ENCODE data around the gene SYT7. TPM values are rescaled to one million over a fixed set of nuclear protein-coding genes. Genes with fewer than 3 reads are reported as not detected.
A peak's percentile ranks its signal among the peaks of the same experiment; 100 is the strongest.

The SYT7 gene
- total and polyA plus RNA-seq, 3 donors from 2014 or later: 5.9 to 9.0 (median 8.7) TPM

- intact Hi-C loops (cut with DNase I; ENCODE audit: low total_unique reads): no loop called here
Observed at GRCh38 chr11:61598374-61598773, 17.5 kb upstream of the SYT7 start.

GRCh38 chr11:61596990-61597389 is 16.1 kb upstream of the SYT7 start:
- DNase-seq: no peak
- no peaks in the 10 kb centered on the region for H3K27me3 ChIP-seq
- H3K4me1 ChIP-seq: peaks cover 29% of the 10 kb centered on the region
- H3K4me3 ChIP-seq: no peak overlapping the region
- no peaks in the 10 kb centered on the region for H3K9me3 ChIP-seq
- H3K36me3 ChIP-seq (ENCODE audit: low read depth, missing control alignments): no peaks in the 10 kb centered on the region
- TF ChIP-seq CTCF (IDR thresholded peaks at IDR 0.05): no peak
- TF ChIP-seq POLR2A (IDR thresholded peaks at IDR 0.05): no peak
- no peak overlapping the region for H3K27ac ChIP-seq
- 79 to 88% methylated on average over 7 of the region's 7 CpGs for WGBS, 2 donors
- intact Hi-C loops (cut with DNase I; ENCODE audit: low total_unique reads): no loop called here

More at GRCh38 chr11:61598374-61598773, 17.5 kb upstream of the SYT7 start:
- TF ChIP-seq CTCF (IDR thresholded peaks at IDR 0.05) (no peak), POLR2A (IDR thresholded peaks at IDR 0.05) (no peak)
- H3K9me3 ChIP-seq: no peaks in the 10 kb centered on the region
- H3K4me3 ChIP-seq: no peak overlapping the region
- H3K27ac ChIP-seq: no peak overlapping the region
- H3K27me3 ChIP-seq: no peaks in the 10 kb centered on the region
- 73 to 88% methylated on average over 3 of the region's 3 CpGs for WGBS, 2 donors
- DNase-seq: no peak
- H3K4me1 ChIP-seq: peaks cover 39% of the 10 kb centered on the region
- no peaks in the 10 kb centered on the region for H3K36me3 ChIP-seq (ENCODE audit: low read depth, missing control alignments)

GRCh38 chr11:61596542-61596941 is 15.7 kb upstream of the SYT7 start:
- H3K36me3 ChIP-seq (ENCODE audit: low read depth, missing control alignments): no peaks in the 10 kb centered on the region
- no peak overlapping the region for H3K4me3 ChIP-seq
- TF ChIP-seq CTCF (IDR thresholded peaks at IDR 0.05) (no peak), POLR2A (IDR thresholded peaks at IDR 0.05) (no peak)
- no peak overlapping the region for H3K27ac ChIP-seq
- intact Hi-C loops (cut with DNase I; ENCODE audit: low total_unique reads): no loop called here
- 69 to 100% methylated on average over 1 of the region's 1 CpG for WGBS, 2 donors
- H3K27me3 ChIP-seq: no peaks in the 10 kb centered on the region
- no peak for DNase-seq
- H3K4me1 ChIP-seq: peaks cover 29% of the 10 kb centered on the region
- no peaks in the 10 kb centered on the region for H3K9me3 ChIP-seq

- 48 to 65% methylated on average over 5 of the region's 5 CpGs for WGBS, 2 donors
- TF ChIP-seq CTCF (IDR thresholded peaks at IDR 0.05): no peak
- TF ChIP-seq POLR2A (IDR thresholded peaks at IDR 0.05): no peak
- no peak for DNase-seq
- intact Hi-C loops (cut with DNase I; ENCODE audit: low total_unique reads): no loop called here
- peaks cover 29% of the 10 kb centered on the region for H3K4me1 ChIP-seq
- peak overlapping the region in 1 of 2 donors; percentile 15 for H3K27ac ChIP-seq
- H3K27me3 ChIP-seq: no peaks in the 10 kb centered on the region
- no peaks in the 10 kb centered on the region for H3K36me3 ChIP-seq (ENCODE audit: low read depth, missing control alignments)
- no peaks in the 10 kb centered on the region for H3K9me3 ChIP-seq
- no peak overlapping the region for H3K4me3 ChIP-seq
Observed at GRCh38 chr11:61594907-61595257, 14.0 kb upstream of the SYT7 start.

GRCh38 chr11:61593151-61593550 is 12.3 kb upstream of the SYT7 start:
- 85 to 93% methylated on average over 2 of the region's 2 CpGs for WGBS, 2 donors

More at GRCh38 chr11:61593151-61593550, 12.3 kb upstream of the SYT7 start:
- intact Hi-C loops (cut with DNase I; ENCODE audit: low total_unique reads): no loop called here
- TF ChIP-seq POLR2A (IDR thresholded peaks at IDR 0.05) (no peak), CTCF (IDR thresholded peaks at IDR 0.05) (no peak)
- no peaks in the 10 kb centered on the region for H3K9me3 ChIP-seq
- H3K27me3 ChIP-seq: no peaks in the 10 kb centered on the region
- no peak overlapping the region for H3K27ac ChIP-seq
- no peaks in the 10 kb centered on the region for H3K36me3 ChIP-seq (ENCODE audit: low read depth, missing control alignments)
- no peak for DNase-seq
- no peak overlapping the region for H3K4me3 ChIP-seq
- peaks cover 24% of the 10 kb centered on the region for H3K4me1 ChIP-seq

Data from testis (tissue), 3 donors.